ENCODE results near the gene ZNF575.

DNA sequence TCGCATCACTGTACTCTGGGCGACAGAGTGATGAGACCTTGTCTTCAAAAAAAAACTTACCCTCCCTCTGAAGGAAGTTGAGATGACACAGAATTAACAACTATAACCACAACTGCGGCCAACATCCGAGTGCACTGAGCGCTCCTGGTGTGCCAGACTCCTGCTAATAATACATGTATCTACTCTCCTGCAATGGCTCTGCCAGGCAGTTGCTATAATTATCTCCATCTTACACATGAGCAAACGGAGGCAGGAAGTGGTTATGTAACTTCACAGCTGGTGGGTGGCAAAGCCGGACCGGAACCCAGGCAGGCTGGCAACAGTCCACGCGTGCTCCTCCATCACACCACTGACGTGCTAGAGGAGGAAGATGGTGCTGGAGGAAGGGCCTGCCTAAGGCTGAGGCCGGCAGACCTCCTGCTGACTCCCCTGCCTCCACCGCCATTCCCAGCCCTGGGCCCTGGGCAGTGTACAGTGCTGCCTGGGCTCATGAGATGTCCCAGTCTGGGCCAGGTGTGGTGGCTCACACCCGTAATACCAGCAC is 29.8 kb downstream of the ZNF575 start:
- TF ChIP-seq POLR2AphosphoS5 (IDR thresholded peaks at IDR 0.05; ENCODE audit: insufficient read depth, low read depth, low read length) (no peak), EZH2 (IDR thresholded peaks at IDR 0.05; ENCODE audit: borderline replicate concordance, low read depth, low read length, severe bottlenecking) (no peak), GATA2 (IDR thresholded peaks at IDR 0.05; ENCODE audit: insufficient read depth, insufficient read length, low read depth, low read length) (no peak), FOS (IDR thresholded peaks at IDR 0.05; ENCODE audit: borderline replicate concordance, insufficient read depth, low read length) (no peak), POLR2A (IDR thresholded peaks at IDR 0.05; ENCODE audit: low read depth, low read length) (no peak)
- TF ChIP-seq, protein P1, sequence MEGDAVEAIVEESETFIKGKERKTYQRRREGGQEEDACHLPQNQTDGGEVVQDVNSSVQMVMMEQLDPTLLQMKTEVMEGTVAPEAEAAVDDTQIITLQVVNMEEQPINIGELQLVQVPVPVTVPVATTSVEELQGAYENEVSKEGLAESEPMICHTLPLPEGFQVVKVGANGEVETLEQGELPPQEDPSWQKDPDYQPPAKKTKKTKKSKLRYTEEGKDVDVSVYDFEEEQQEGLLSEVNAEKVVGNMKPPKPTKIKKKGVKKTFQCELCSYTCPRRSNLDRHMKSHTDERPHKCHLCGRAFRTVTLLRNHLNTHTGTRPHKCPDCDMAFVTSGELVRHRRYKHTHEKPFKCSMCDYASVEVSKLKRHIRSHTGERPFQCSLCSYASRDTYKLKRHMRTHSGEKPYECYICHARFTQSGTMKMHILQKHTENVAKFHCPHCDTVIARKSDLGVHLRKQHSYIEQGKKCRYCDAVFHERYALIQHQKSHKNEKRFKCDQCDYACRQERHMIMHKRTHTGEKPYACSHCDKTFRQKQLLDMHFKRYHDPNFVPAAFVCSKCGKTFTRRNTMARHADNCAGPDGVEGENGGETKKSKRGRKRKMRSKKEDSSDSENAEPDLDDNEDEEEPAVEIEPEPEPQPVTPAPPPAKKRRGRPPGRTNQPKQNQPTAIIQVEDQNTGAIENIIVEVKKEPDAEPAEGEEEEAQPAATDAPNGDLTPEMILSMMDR (IDR thresholded peaks at IDR 0.05; ENCODE audit: extremely low read depth in 1 of 2, insufficient read depth in 1 of 2, low read depth in 1 of 2, low read length in 2 of 2) = no peak

Measured in endothelial cell of umbilical vein (primary cell).